ENCODE results near the gene ATP6V0C. TPM values are rescaled to one million over a fixed set of nuclear protein-coding genes. Genes with fewer than 3 reads are reported as not detected.

Gene ATP6V0C
- total and polyA plus RNA-seq, 2 of the 13 experiments (the other 11 are each of a cell fraction or from before 2014, with no cell fraction given) = 10.4 to 20.1 TPM

GRCh38 chr16:2537451-2538379 is 24.0 kb downstream of the ATP6V0C start, which contains the start of gene PDPK1 (continued):
- TF ChIP-seq ZNF709 (CRISPR knock-in tag; IDR thresholded peaks at IDR 0.05) (0 out of 2 replicates have a peak, but pooled peaks have one; percentile 66), MAFK (conservative IDR thresholded peaks at IDR 0.05 in 1 of 2, IDR thresholded peaks at IDR 0.05 in 1 of 2; ENCODE audit: low read length in 2 of 2) (no peak), NFYC (CRISPR knock-in tag; IDR thresholded peaks at IDR 0.05) (peak; percentile 78), SOX6 (IDR thresholded peaks at IDR 0.05) (no peak), SOX6 (CRISPR knock-in tag; IDR thresholded peaks at IDR 0.05) (no peak), TEAD2 (CRISPR knock-in tag; IDR thresholded peaks at IDR 0.05) (no peak), SP2 (CRISPR knock-in tag; IDR thresholded peaks at IDR 0.05) (peak; percentile 88), ELK4 (CRISPR knock-in tag; IDR thresholded peaks at IDR 0.05; ENCODE audit: borderline replicate concordance) (no peak), ZNF672 (CRISPR knock-in tag; IDR thresholded peaks at IDR 0.05) (no peak), ZBTB3 (CRISPR knock-in tag; IDR thresholded peaks at IDR 0.05; ENCODE audit: borderline replicate concordance, low read depth) (no peak; the same call in 1 of the 2 replicates), CBFB (CRISPR knock-in tag; IDR thresholded peaks at IDR 0.05) (no peak)
